Measurements from ENCODE around the gene RITA1.

The RITA1 gene

GRCh38 chr12:113172185-113172584, 13.3 kb upstream of the RITA1 start:
- no peak overlapping the region for H3K4me3 ChIP-seq (ENCODE audit: low read depth, low read length)
- TF ChIP-seq MYC (IDR thresholded peaks at IDR 0.05; ENCODE audit: low read depth, low read length) (no peak), CTCF (IDR thresholded peaks at IDR 0.05; ENCODE audit: low read depth, low read length) (no peak), POLR2A (IDR thresholded peaks at IDR 0.05; ENCODE audit: extremely low read depth, insufficient read length) (no peak)
- TF ChIP-seq, protein P1, sequence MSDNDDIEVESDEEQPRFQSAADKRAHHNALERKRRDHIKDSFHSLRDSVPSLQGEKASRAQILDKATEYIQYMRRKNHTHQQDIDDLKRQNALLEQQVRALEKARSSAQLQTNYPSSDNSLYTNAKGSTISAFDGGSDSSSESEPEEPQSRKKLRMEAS (IDR thresholded peaks at IDR 0.05; ENCODE audit: low read depth, low read length): no peak
- no peak for DNase-seq (ENCODE audit: low read depth)

DNA sequence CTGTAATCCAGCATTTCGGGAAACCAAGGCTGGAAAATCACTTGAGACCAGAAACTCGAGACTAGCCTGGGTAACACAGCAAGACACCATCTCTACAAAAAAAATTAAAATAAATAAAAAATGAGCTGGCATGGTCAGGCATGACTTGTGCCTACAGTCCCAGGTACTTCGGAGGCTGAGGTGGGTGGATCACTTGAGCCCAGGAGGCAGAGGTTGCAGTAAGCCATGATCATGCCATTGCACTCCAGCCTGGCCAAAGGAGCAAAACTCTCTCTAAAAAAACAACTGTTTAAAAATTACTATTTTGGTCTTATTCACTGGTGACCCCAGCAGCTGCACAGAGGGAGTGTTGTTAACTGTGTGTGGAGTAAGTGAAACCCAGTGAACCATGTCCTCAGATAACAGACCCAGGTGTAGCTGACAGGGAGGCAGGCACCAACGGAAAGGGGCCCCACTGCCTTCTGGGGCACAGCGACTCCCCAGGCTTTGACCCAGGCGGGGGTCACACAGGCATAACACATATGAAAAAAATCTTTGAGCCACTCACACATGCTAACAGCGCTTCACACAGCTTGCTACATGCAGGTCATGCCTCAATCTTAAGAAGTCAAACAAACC, 12.3 kb upstream of the RITA1 start:
- DNase-seq (ENCODE audit: low read depth): no peak
- TF ChIP-seq POLR2A (IDR thresholded peaks at IDR 0.05; ENCODE audit: extremely low read depth, insufficient read length): no peak
- TF ChIP-seq MYC (IDR thresholded peaks at IDR 0.05; ENCODE audit: low read depth, low read length): no peak
- TF ChIP-seq, protein P1 (IDR thresholded peaks at IDR 0.05; ENCODE audit: low read depth, low read length): no peak
- no peak for TF ChIP-seq CTCF (IDR thresholded peaks at IDR 0.05; ENCODE audit: low read depth, low read length)
- H3K4me3 ChIP-seq (ENCODE audit: low read depth, low read length): no peak overlapping the region

DNA sequence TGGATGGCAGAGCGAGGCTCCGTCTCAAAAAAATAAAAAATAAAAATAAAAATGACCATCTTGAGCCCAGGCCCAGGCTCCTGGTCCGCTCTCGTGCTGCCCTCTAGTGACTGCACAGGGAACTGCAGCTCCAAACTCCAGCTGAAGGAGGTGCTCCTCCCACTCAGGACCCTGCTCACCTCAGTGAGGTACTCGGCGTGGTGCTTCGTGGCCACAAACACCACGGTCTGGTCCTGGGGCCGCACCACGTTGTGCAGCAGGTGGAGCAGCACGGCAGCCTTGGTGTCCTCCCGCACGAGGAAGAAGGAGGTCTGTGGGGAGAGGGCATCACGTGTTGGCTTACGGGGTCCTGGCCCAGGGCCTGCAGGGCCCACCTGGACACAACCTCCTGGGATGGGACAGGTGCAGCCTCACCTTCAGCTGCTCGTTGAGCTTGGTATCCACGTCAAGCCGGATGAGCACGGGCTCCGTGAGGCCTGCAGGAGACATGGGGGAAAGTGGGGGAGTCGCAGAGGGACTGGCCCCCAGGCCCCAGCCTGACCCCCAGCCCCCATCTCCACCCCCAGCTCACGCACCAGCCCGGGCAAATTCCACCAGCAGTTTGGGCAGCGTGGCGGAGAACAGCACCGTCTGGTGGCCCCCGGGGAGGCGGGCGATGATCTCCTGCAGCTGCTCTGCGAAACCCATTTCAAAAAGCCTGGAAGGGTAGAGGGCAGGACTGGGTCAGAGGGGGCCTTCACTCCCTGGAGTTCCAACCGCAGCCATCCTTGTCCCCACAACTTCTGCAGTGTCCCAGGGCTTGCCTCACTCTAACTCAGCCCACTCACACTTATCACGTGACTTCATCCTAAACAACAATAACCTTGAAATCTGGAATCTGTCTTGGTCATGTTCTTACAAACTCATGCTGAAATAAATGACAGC, 10.8 kb upstream of the RITA1 start:
- peak; percentile 74 for DNase-seq (ENCODE audit: low read depth)
- TF ChIP-seq, protein P1 (IDR thresholded peaks at IDR 0.05; ENCODE audit: low read depth, low read length): no peak
- TF ChIP-seq CTCF (IDR thresholded peaks at IDR 0.05; ENCODE audit: low read depth, low read length): peak; percentile 99
- no peak overlapping the region for H3K4me3 ChIP-seq (ENCODE audit: low read depth, low read length)

GRCh38 chr12:113179023-113179422, 6.5 kb upstream of the RITA1 start:
- no peak overlapping the region for H3K4me3 ChIP-seq (ENCODE audit: low read depth, low read length)
- TF ChIP-seq MYC (IDR thresholded peaks at IDR 0.05; ENCODE audit: low read depth, low read length): no peak
- no peak for TF ChIP-seq POLR2A (IDR thresholded peaks at IDR 0.05; ENCODE audit: extremely low read depth, insufficient read length)
- TF ChIP-seq CTCF (IDR thresholded peaks at IDR 0.05; ENCODE audit: low read depth, low read length): no peak
- DNase-seq (ENCODE audit: low read depth): no peak

DNA sequence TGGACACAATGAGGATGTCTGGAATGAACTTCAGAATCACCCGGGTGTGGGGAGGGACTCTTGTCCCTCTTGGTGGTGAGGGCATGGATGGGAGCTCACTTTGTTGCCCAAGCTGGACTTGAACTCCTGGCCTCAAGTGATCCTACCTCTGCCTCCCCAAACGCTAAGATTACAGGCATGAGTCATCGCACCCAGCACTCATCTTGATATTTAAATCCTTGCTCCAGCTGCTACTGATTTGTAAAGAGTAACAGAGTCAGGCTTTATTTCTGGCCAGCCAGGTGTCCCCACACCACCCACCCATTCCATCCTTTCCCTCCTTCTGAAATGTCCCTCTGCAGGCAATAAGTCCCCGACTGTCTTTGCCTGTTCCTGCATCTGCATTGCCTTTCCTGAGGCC, 5.2 kb upstream of the RITA1 start:
- no peak for TF ChIP-seq MYC (IDR thresholded peaks at IDR 0.05; ENCODE audit: low read depth, low read length)
- no peak for TF ChIP-seq POLR2A (IDR thresholded peaks at IDR 0.05; ENCODE audit: extremely low read depth, insufficient read length)
- TF ChIP-seq, protein P1 (IDR thresholded peaks at IDR 0.05; ENCODE audit: low read depth, low read length): no peak
- TF ChIP-seq CTCF (IDR thresholded peaks at IDR 0.05; ENCODE audit: low read depth, low read length): no peak
- H3K4me3 ChIP-seq (ENCODE audit: low read depth, low read length): no peak overlapping the region
- no peak for DNase-seq (ENCODE audit: low read depth)

Data from NB4 (cell line).